NCI-H526 treated with DMSO at 0.1 percent for 48 hours (cell line): ENCODE data around the gene GDI1.

Experiments
- DNase-seq: peaks from one replicate; lab custom pipeline; 2025; lab: John Stamatoyannopoulos, UW

The GDI1 gene

GRCh38 chrX:154409222-154409871 lies 27.6 kb upstream of the GDI1 start, which contains the start of gene DNASE1L1:
TSS of gene DNASE1L1 (minus strand) at chrX:154409254. CDS start at chrX:154405568, 3,686 bp downstream.
- no peak for DNase-seq

DNA sequence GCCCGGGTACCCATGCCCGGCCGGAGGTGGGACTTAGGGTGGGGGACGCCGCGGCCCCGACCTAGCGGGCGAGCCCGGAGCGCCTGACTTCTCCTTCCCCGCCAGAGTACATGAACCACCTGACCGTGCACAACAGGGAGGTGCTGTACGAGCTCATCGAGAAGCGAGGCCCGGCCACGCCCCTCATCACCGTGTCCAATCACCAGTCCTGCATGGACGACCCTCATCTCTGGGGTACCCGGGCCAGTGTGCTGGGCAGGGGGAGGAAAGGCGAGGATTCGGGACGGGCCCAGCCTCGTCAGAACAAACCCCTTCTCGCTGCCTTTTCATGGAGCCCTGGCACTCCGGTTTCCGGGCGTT lies 25.0 kb upstream of the GDI1 start:
- DNase-seq = peak; percentile 81

- DNase-seq = no peak
Measured at GRCh38 chrX:154412468-154412867, 24.5 kb upstream of the GDI1 start.

GRCh38 chrX:154413142-154413541 lies 23.8 kb upstream of the GDI1 start:
- DNase-seq = no peak

DNA sequence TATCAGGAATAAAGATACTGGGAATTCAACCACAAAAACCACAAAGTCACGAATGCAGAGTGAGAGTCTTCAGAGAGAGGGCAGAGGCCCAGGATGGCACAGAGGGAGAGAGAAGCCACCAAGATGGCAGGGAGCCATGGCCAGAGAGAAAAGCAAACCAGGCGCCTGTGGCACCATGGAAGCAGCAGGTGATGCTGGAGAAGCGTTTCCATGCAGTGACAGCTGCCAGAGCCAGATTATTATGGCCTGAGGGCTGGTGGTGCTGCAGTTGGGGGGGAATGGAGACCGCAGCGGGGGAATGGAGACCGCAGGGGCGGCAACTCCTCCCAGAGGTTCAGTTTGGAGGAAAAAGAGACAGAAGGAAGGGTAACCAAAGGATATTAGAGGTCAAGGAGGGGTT lies 19.8 kb upstream of the GDI1 start:
- no peak for DNase-seq

DNA sequence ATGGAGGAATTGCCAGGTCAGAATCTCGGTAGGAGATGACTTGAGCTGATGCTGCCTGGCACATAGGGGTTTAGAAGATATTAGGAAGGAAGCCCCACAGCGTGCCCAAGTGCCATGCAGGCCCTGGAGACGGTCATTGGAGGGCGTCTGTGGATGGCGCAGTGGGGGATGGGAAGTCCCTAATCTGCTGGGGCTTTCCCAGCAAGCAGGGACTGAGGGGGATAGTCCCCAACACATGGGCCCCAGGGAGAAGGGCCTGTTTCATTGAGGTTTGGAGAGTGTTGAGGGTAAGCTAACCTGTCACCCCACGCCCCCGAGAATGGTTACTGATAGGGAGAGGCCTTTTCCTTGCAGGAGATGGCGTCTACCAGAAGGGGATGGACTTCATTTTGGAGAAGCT lies 17.8 kb upstream of the GDI1 start:
- DNase-seq = no peak

DNA sequence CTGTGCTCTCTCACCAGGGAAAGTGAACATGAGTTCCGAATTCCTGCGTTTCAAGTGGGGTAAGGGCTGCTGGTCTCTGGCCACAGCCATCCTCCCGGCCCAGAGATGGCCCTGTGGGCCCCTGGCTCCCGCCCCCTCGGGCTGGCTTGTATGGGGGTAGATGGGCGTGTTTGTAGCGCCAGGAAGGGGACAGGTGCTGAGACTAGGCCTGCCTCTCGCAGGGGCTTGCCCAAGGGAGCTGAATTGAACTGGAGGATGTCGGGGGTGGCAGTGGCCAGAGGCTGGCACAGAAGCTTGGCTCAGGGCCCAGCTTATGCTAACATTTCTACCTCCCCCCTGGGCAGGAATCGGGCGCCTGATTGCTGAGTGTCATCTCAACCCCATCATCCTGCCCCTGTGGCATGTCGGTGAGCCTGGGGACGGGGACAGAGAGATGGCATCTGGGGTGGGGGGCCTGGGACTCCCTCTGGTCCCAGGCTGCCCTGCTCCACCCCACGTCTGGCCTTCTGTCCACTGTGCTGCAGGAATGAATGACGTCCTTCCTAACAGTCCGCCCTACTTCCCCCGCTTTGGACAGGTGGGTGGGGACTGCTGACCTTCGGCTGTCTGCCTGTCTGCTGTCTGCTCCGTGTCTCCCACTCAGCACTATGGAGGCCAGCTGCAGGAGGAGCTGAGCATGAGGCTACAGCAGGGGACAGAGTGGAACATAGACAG lies 17.1 kb upstream of the GDI1 start:
- DNase-seq = no peak

DNA sequence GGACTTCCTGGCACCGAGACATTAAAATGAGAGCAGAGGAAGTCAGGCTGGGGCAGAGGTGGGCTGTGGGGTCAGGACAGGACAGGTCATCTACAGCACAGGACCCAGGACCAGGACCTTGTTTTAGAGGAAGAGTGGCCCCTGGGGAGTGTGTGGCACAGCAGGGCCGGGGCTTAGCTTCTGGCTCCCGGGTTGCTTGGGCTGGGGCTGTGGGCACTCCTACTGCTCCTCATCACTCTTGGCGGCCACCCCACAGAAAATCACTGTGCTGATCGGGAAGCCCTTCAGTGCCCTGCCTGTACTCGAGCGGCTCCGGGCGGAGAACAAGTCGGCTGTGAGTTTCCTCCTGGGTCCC lies 16.6 kb upstream of the GDI1 start:
- no peak for DNase-seq

GRCh38 chrX:154426916-154427770 lies 9.8 kb upstream of the GDI1 start:
- no peak for DNase-seq

GRCh38 chrX:154428176-154429171 lies 8.5 kb upstream of the GDI1 start, which contains the start of gene ATP6AP1:
TSS of gene ATP6AP1 (plus strand) at chrX:154428677. CDS start at chrX:154428693, 16 bp downstream.
- peak; percentile 97 for DNase-seq

DNA sequence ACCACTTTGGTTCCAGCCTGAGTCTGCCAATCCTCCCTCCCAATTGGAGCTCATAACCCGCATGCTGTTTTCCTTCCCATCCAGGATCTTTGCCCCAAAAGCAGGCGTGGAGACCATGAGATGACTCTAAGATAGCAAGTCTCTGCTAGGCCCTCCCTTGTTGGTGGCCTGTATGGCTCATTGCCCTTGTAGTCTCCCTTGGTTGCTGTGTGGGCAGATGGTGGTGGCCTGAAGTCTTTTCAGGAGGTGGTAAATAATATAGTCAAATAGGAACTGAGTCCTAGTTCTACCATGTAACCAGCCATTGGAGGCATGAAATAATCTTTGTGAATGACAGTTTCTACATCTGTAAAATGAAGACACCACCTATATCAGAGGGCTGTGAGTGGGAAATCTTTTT lies 7.2 kb upstream of the GDI1 start:
- DNase-seq = no peak

GRCh38 chrX:154430479-154430878 lies 6.5 kb upstream of the GDI1 start:
- DNase-seq = no peak

GRCh38 chrX:154430916-154431315 lies 6.0 kb upstream of the GDI1 start:
- DNase-seq = no peak

DNA sequence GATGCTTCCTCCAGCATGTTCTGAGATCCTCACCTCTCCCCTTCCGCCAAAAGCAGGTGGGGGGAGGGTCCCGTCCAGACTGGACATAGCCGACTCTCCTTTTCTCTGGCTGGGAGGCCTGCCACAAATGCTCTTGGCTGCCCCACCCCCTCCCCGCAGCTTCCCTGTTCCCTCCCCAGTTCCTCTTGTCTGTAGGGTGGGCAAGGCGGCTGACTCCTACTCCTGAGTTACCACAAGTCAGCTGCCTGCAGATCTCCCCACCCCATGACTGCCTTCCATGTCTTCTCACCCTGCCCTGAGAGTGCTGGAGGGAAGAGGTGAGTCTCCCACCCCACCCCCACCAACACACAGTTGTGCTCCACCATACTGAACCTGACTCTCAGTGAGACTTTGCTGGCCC lies 5.6 kb upstream of the GDI1 start:
- DNase-seq = no peak

DNA sequence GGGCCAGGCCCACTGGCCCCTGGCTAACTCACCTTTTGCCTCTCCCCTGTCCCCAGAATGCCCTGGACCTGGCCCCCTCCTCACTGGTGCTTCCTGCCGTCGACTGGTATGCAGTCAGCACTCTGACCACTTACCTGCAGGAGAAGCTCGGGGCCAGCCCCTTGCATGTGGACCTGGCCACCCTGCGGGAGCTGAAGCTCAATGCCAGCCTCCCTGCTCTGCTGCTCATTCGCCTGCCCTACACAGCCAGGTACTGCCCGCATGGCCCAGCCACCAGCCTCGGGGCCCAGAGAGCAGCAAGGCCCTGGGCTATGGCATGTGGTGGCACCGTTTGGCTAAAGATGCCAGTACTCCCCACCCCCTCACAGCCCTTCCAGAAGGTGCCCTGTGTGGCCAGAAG lies 4.7 kb upstream of the GDI1 start:
- DNase-seq = no peak

GRCh38 chrX:154433605-154434004 lies 3.3 kb upstream of the GDI1 start:
- DNase-seq = no peak

DNA sequence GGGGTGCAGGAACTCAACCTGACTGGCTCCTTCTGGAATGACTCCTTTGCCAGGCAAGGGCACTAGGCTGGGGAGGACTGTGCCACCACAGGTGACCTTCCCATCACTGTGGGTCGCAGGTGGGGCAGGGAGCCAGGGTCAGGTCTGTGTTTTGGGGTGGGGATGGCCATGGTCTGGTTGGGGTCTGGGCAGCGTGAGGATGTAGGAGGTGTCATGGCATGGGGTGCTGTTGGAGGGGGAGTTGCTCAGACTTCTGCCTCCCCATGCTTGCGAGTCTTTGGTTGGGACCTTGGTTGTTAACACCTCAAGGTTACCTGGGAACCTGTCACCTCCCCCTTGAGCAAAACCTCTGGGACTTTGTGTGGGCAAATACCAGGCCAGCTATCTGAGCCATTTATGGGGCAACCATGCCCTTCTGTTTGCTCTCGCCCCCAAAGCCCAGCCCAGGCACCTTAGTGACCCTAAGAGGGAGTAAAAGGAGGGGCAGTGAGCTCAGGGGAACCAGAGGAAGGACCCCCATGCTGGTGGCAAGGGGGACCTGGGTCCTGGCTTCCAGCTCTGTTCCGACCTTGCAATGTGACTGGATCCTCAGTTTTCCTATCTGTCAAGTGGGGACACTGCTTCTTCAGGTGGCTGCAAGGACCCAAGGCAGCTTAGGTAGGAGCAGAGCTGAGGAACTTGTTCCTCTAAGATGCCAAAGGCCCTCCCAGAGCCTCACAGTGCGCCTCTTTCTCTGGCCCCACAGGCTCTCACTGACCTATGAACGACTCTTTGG lies 2.4 kb upstream of the GDI1 start:
- DNase-seq = no peak

DNA sequence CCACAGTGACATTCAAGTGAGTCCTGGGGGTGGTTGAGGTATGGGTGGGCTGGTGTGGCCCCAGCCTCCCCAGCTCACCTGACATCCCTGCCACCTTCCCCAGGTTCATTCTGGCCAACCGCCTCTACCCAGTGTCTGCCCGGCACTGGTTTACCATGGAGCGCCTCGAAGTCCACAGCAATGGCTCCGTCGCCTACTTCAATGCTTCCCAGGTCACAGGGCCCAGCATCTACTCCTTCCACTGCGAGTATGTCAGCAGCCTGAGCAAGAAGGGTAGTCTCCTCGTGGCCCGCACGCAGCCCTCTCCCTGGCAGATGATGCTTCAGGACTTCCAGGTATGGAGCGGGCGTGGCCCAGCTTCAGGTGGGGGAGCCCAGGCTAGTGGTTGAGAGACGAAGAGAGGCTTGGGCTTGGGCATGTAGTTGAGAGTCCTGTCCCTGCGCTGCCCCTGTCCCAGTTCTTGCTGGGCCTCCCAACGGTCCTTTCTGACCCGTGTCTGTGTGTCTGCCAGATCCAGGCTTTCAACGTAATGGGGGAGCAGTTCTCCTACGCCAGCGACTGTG lies 1.7 kb upstream of the GDI1 start:
- DNase-seq = no peak

- DNase-seq = peak; percentile 29
Measured at GRCh38 chrX:154436374-154436982, 476 bp upstream of the GDI1 start.
